SK-MEL-5 (cell line): ENCODE measurements around the gene PIGZ. TPM values are rescaled to one million over a fixed set of nuclear protein-coding genes. Genes with fewer than 3 reads are reported as not detected.

Experiments used
- DNase-seq: peaks from one replicate; pipeline ENCODE4 v3.0.0-alpha.2; 2016; ENCODE audit warnings: low read depth, low spot score
- in situ Hi-C: cut with HindIII; loops from 2 replicates; pipeline ENCODE4 v1.10.0; 2016; ENCODE audit warnings: low sequenced_read_pairs, high pct_unique_total_duplicates, low pct_unique_long_range_greater_than_20kb
- total RNA-seq: library from RNA; depleted of rRNA; stranded (reverse); fragments of >200 nt; shearing (Covaris generic); gene quantifications from 2 replicates; pipeline ENCODE4 v1.2.3, GENCODE V29; 2014

PIGZ gene
- total RNA-seq, 1 experiment from 2014 or later = 1.2 TPM

- no peak for DNase-seq
- in situ Hi-C loops = no loop called here
These were observed 35.1 kb upstream of the PIGZ start for GRCh38 chr3:197003461-197004385.

GRCh38 chr3:197002701-197003454 lies 34.2 kb upstream of the PIGZ start:
- in situ Hi-C loops = no loop called here
- no peak for DNase-seq

DNA sequence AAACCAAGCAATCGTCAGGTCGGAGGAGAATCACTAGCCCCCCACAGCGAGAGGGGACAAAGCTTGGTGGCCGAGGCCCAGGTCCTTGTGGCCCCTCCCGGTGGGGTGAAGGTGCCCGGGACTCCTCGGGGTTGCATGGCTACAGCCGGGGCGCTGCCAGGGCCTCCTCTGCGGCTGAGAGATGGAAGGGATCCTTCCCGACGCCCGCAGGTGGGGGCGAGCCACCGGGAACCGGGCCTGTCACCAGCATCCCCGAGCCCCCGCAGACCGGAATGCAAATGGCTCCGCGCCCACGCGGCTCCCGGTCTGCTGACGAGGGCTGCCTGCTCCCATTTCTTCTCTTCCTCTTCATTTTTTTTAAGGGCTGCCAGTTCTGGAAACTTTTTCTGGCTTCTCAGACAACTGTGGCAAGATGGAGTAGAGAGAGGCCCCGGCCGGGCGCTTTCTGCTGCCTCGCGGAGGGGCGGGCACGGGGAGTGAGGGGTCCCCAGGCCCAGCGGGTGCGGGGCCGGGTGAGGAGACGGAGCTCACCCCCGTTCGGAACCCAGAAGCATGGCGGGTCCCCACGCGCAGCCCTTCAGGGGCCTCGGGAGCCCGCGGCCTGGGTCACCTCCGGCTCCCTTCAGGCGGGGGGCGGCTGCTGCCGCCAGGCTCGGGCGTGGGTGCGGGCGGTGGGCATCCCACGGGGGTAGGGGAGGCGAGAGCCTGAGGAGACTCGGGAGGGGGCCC lies 33.5 kb upstream of the PIGZ start:
- in situ Hi-C loops = no loop called here
- no peak for DNase-seq

GRCh38 chr3:197001106-197001971 lies 32.7 kb upstream of the PIGZ start:
- in situ Hi-C loops = no loop called here
- no peak for DNase-seq

DNA sequence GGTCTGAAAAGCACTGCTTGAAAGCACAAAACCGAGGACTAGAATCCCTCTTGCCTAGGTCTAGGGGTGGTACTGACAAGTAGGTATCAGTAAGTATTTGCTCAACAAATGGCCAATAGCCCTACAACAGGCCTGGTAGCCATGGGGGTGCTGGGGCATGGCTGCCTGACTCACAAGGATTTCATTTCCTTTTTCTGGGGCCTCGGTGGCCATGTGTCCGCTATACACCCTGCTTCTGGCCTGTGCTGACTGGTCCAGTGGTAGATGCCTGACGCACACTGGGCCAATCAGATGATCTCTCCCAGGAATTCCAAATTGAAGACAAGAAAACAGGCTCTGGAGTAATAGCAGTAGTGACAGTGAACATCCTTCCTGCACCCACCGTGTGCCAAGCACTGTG lies 31.6 kb upstream of the PIGZ start:
- no peak for DNase-seq
- in situ Hi-C loops = no loop called here

DNA sequence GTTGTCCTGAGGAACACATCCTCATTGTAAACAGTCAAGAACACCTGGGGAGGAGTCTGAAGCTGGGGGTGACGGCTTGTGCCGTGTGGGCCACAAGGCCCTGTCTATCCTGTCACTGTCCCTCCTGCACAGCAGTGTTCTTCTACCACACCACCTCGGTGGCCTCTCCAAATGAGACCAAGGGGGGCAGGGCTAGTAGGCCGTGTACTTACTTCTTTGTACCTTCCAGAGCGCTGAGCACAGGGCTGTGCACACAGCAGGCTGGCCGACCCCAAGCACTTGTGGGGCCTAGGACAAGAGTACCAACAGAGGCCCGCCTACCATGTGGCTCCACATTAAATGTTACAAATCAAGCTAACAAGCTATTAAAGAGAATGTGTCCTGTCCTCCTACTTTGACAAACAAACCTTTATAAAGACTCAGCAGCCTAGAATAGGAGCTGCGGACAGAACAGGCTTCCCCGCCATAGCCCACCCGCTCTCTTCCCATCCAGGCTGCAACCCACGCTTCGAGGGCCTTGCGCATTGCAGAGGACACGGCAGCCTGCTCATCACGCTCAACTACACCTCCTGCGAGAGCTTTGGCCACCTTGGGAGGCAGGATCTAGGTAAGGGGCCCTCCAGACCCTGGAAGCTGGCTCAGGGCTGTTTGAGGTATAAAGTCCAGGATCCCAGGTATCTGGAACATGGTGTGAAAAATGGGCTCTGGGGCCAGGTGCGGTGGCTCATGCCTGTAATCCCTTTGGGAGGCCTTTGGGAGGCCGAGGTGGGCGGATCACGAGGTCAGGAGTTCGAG lies 30.5 kb upstream of the PIGZ start:
- in situ Hi-C loops = no loop called here
- DNase-seq = no peak

- in situ Hi-C loops = no loop called here
- DNase-seq = no peak
These were observed 28.7 kb upstream of the PIGZ start for GRCh38 chr3:196997311-196997710.

GRCh38 chr3:196996454-196997265 lies 28.0 kb upstream of the PIGZ start:
- in situ Hi-C loops = no loop called here
- DNase-seq = no peak

GRCh38 chr3:196995646-196996355 lies 27.2 kb upstream of the PIGZ start:
- in situ Hi-C loops = no loop called here
- no peak for DNase-seq

DNA sequence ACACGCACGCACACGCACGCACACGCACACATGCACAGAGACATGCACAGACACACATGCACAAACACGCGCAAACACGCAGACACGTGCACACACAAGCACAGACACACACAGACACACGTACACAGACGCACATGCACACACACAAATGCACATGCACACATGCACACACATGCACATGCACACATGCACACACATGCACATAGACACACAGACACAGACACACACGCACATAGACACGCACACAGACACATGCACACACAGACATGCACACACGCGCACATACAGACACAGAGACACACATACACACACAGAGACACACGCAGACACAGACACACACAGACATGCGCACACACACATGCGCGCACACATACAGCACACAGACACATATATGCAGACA lies 26.4 kb upstream of the PIGZ start:
- in situ Hi-C loops = no loop called here

DNA sequence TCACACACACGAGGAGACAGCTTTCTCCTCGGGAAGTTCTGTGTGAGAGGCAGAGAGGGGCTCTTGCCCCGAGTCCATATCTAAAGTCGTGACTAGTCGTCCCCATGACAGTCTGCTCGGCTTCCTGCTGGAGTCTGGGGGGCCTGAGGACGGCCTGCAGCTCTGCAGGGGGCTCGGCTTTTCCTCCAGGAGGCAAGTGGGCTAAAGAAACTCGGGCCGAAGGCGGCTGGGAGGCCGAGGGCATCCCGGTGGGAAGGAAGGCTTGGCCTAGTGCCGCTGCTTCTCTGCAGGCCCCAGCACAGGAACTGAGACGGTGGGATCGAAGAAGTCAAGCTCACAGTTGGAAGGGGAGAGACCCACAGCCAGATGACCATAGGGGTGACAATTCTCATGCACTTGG lies 25.4 kb upstream of the PIGZ start:
- in situ Hi-C loops = no loop called here
- DNase-seq = no peak

More for the DNA sequence above, 26.4 kb upstream of the PIGZ start:
- no peak for DNase-seq

DNA sequence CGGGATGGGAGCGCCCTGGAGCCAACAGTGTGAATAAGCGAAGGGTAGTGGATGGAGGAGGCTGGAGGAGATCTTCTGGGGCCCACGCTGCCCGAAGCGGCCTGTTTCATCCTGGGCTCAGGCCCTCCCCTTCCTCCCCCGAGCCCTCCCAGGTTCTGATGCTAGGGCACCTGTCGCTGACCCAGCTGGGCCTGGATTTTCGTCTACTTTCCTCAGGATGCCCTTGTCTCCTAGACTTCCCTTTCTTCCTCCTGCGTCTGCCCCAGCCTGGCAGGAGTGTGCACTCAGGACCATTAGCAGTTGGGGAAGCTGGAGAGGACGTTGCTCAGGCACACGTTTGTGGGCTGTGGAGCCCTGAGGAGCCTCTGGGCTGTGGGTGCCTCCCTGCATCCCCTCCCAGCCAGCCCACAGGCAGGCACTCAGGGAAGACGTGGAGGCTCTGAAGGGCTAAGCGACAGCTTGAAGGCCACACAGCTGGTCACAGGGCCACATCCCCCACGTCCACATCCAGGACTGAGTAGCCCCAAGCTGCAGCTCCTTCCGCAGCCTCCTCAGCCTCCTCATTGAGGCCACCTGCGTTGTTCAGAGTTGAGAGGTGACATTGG lies 23.9 kb upstream of the PIGZ start:
- no peak for DNase-seq
- in situ Hi-C loops = no loop called here

GRCh38 chr3:196991581-196992460 lies 23.2 kb upstream of the PIGZ start:
- DNase-seq = no peak
- in situ Hi-C loops = no loop called here

DNA sequence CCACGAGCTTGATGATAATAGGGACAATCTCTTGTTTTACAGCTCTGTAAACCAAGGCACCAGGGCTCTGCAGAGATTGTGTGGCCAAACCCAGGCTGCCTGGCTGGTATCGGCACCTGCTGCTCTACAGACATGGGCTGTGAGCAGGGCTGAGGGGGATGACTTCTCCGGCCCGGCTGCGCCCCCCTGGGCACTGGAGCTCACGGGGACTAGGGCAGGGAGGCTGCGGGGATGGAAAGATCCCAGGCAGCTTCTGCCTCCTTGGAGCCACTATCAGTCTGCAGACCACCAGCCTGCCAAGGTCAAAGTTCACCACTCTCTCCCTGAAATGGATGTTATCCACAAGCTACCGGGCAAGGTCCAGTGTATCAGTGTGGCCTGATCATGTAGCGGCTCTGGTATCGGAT lies 22.0 kb upstream of the PIGZ start:
- no peak for DNase-seq
- in situ Hi-C loops = no loop called here
